Non-pigmented ciliary epithelial cell (primary cell): Measurements from ENCODE around the gene MEX3C.

Experiments used
- DNase-seq: peaks from one replicate; pipeline ENCODE4 v3.0.0-alpha.2; 2010; ENCODE audit warnings: low read depth

MEX3C gene

GRCh38 chr18:51191128-51191717, 6.3 kb downstream of the MEX3C start:
- no peak for DNase-seq

- no peak for DNase-seq
Measured at GRCh38 chr18:51190000-51190399, 7.5 kb downstream of the MEX3C start.

GRCh38 chr18:51188024-51188701, 9.3 kb downstream of the MEX3C start:
- DNase-seq = no peak

GRCh38 chr18:51185075-51185474, 12.4 kb downstream of the MEX3C start:
- no peak for DNase-seq

- DNase-seq = no peak
Measured at GRCh38 chr18:51184091-51184457, 13.4 kb downstream of the MEX3C start.

GRCh38 chr18:51183372-51184090, 13.9 kb downstream of the MEX3C start:
- no peak for DNase-seq

GRCh38 chr18:51182824-51183223, 14.7 kb downstream of the MEX3C start:
- DNase-seq = no peak

GRCh38 chr18:51171625-51172259, 25.7 kb downstream of the MEX3C start:
- DNase-seq = no peak

GRCh38 chr18:51171223-51171622, 26.3 kb downstream of the MEX3C start:
- DNase-seq = no peak

GRCh38 chr18:51170664-51171063, 26.8 kb downstream of the MEX3C start:
- no peak for DNase-seq

- no peak for DNase-seq
Measured at GRCh38 chr18:51169731-51170130, 27.8 kb downstream of the MEX3C start.

GRCh38 chr18:51168960-51169662, 28.4 kb downstream of the MEX3C start:
- no peak for DNase-seq

- no peak for DNase-seq
Measured at GRCh38 chr18:51168026-51168742, 29.3 kb downstream of the MEX3C start.

GRCh38 chr18:51165296-51165695, 32.2 kb downstream of the MEX3C start:
- DNase-seq = no peak

- no peak for DNase-seq
Measured at GRCh38 chr18:51164761-51165281, 32.7 kb downstream of the MEX3C start.

GRCh38 chr18:51164342-51164741, 33.1 kb downstream of the MEX3C start:
- DNase-seq = no peak

GRCh38 chr18:51163543-51163942, 33.9 kb downstream of the MEX3C start:
- no peak for DNase-seq

GRCh38 chr18:51162617-51163016, 34.9 kb downstream of the MEX3C start:
- no peak for DNase-seq

GRCh38 chr18:51160646-51161045, 36.8 kb downstream of the MEX3C start:
- no peak for DNase-seq

- DNase-seq = no peak
Measured at GRCh38 chr18:51157215-51157614, 40.3 kb downstream of the MEX3C start.

- DNase-seq = no peak
Measured at GRCh38 chr18:51154431-51155063, 42.9 kb downstream of the MEX3C start.
